ENCODE results near the gene APBB3.

APBB3 gene

GRCh38 chr5:140561753-140562523 is 2.5 kb downstream of the APBB3 start:
- no peak for TF ChIP-seq CTCF (conservative IDR thresholded peaks at IDR 0.05; ENCODE audit: low read depth, low read length)
- no peak overlapping the region for H2AFZ ChIP-seq (ENCODE audit: low read depth)

GRCh38 chr5:140560227-140560626 is 4.2 kb downstream of the APBB3 start:
- Histone ChIP-seq H4K20me1 (ENCODE audit: insufficient read depth) (no peaks in the 10 kb centered on the region), H3K27me3 (ENCODE audit: insufficient read depth, low read depth) (no peaks in the 10 kb centered on the region), H3K4me2 (no peak overlapping the region), H3K4me3 (IDR thresholded peaks at IDR 0.05; ENCODE audit: insufficient read depth, low read depth, low read length) (no peak overlapping the region), H3K27ac (no peak overlapping the region), H3K36me3 (ENCODE audit: insufficient read depth) (no peaks in the 10 kb centered on the region), H2AFZ (ENCODE audit: low read depth) (no peak overlapping the region), H3K79me2 (ENCODE audit: insufficient read depth, low read depth) (peaks cover 23% of the 10 kb centered on the region), H3K4me1 (ENCODE audit: low read depth, poor library complexity, severe bottlenecking) (peaks cover 27% of the 10 kb centered on the region), H3K9ac (no peak overlapping the region)
- TF ChIP-seq CTCF (conservative IDR thresholded peaks at IDR 0.05; ENCODE audit: low read depth, low read length), result no peak

More at GRCh38 chr5:140561753-140562523, 2.5 kb downstream of the APBB3 start:
- Histone ChIP-seq H3K4me2 (no peak overlapping the region), H3K36me3 (ENCODE audit: insufficient read depth) (no peaks in the 10 kb centered on the region), H3K4me3 (IDR thresholded peaks at IDR 0.05; ENCODE audit: insufficient read depth, low read depth, low read length) (no peak overlapping the region), H3K9ac (no peak overlapping the region), H3K79me2 (ENCODE audit: insufficient read depth, low read depth) (peaks cover 23% of the 10 kb centered on the region), H4K20me1 (ENCODE audit: insufficient read depth) (no peaks in the 10 kb centered on the region), H3K4me1 (ENCODE audit: low read depth, poor library complexity, severe bottlenecking) (peaks cover 25% of the 10 kb centered on the region), H3K27ac (no peak overlapping the region), H3K27me3 (ENCODE audit: insufficient read depth, low read depth) (no peaks in the 10 kb centered on the region)

- no peak overlapping the region for H3K4me3 ChIP-seq (IDR thresholded peaks at IDR 0.05; ENCODE audit: insufficient read depth, low read depth, low read length)
- H3K79me2 ChIP-seq (ENCODE audit: insufficient read depth, low read depth), result peaks cover 34% of the 10 kb centered on the region
- peaks cover 42% of the 10 kb centered on the region for H3K4me1 ChIP-seq (ENCODE audit: low read depth, poor library complexity, severe bottlenecking)
- no peak overlapping the region for H3K9ac ChIP-seq
- no peak overlapping the region for H3K27ac ChIP-seq
- no peaks in the 10 kb centered on the region for H4K20me1 ChIP-seq (ENCODE audit: insufficient read depth)
- H3K36me3 ChIP-seq (ENCODE audit: insufficient read depth), result no peaks in the 10 kb centered on the region
- no peak overlapping the region for H2AFZ ChIP-seq (ENCODE audit: low read depth)
- H3K4me2 ChIP-seq, result no peak overlapping the region; the same call in 1 of the 2 replicates
- TF ChIP-seq CTCF (conservative IDR thresholded peaks at IDR 0.05; ENCODE audit: low read depth, low read length), result no peak
- no peaks in the 10 kb centered on the region for H3K27me3 ChIP-seq (ENCODE audit: insufficient read depth, low read depth)
These were observed 5.9 kb downstream of the APBB3 start for GRCh38 chr5:140558542-140558941.

- Histone ChIP-seq H3K36me3 (ENCODE audit: insufficient read depth) (no peaks in the 10 kb centered on the region), H3K27ac (peak overlapping the region; percentile 40; the same call in 1 of the 2 replicates), H3K4me1 (ENCODE audit: low read depth, poor library complexity, severe bottlenecking) (peaks cover 42% of the 10 kb centered on the region), H3K4me3 (IDR thresholded peaks at IDR 0.05; ENCODE audit: insufficient read depth, low read depth, low read length) (no peak overlapping the region), H3K9ac (no peak overlapping the region; the same call in 1 of the 2 replicates), H4K20me1 (ENCODE audit: insufficient read depth) (no peaks in the 10 kb centered on the region), H3K27me3 (ENCODE audit: insufficient read depth, low read depth) (no peaks in the 10 kb centered on the region), H3K79me2 (ENCODE audit: insufficient read depth, low read depth) (peaks cover 39% of the 10 kb centered on the region), H2AFZ (ENCODE audit: low read depth) (peak overlapping the region; percentile 55; the same call in 1 of the 2 replicates), H3K4me2 (peak overlapping the region; percentile 75)
- TF ChIP-seq CTCF (conservative IDR thresholded peaks at IDR 0.05; ENCODE audit: low read depth, low read length), result no peak
These were observed 6.4 kb downstream of the APBB3 start for GRCh38 chr5:140557965-140558364.

All from KMS-11 (cell line).